HuH-7 (cell line): ENCODE measurements around the gene IFT57.

Experiments used
- DNase-seq: peaks from one replicate; pipeline ENCODE4 v3.0.0; 2011; ENCODE audit warnings: low spot score

The IFT57 gene

GRCh38 chr3:108125153-108125543 is 97.1 kb downstream of the IFT57 start:
- DNase-seq, result no peak

GRCh38 chr3:108124337-108125152 is 97.7 kb downstream of the IFT57 start:
- no peak for DNase-seq

- no peak for DNase-seq
These were observed 98.9 kb downstream of the IFT57 start for GRCh38 chr3:108123326-108123725.

- DNase-seq, result no peak
These were observed 99.9 kb downstream of the IFT57 start for GRCh38 chr3:108122276-108122675.

- no peak for DNase-seq
These were observed 102.7 kb downstream of the IFT57 start for GRCh38 chr3:108119398-108120104.

- DNase-seq, result no peak
These were observed 104.0 kb downstream of the IFT57 start for GRCh38 chr3:108118038-108118768.

- no peak for DNase-seq
These were observed 104.9 kb downstream of the IFT57 start for GRCh38 chr3:108117241-108117775.

- no peak for DNase-seq
These were observed 107.7 kb downstream of the IFT57 start for GRCh38 chr3:108114423-108115065.

- no peak for DNase-seq
These were observed 108.2 kb downstream of the IFT57 start for GRCh38 chr3:108113975-108114374.

- no peak for DNase-seq
These were observed 111.3 kb downstream of the IFT57 start for GRCh38 chr3:108110934-108111333.
